ENCODE results near the gene GPR156.
"Not testable (repeated sequence)": the region's sequence is repeated elsewhere in the genome, so short reads cannot be mapped to it uniquely, and the experiment has no call there.

The GPR156 gene

GRCh38 chr3:120274739-120275167 is 10.3 kb downstream of the GPR156 start:
- no peak for DNase-seq (ENCODE audit: low read depth in 2 of 2)

GRCh38 chr3:120272286-120272685 is 12.7 kb downstream of the GPR156 start:
- no peak for DNase-seq (ENCODE audit: low read depth in 2 of 2)

- no peak for DNase-seq (ENCODE audit: low read depth in 2 of 2)
Measured at GRCh38 chr3:120265989-120266388, 19.0 kb downstream of the GPR156 start.

GRCh38 chr3:120264963-120265362 is 20.1 kb downstream of the GPR156 start:
- no peak for DNase-seq (ENCODE audit: low read depth in 2 of 2)

- DNase-seq (ENCODE audit: low read depth in 2 of 2): no peak
Measured at GRCh38 chr3:120263792-120264191, 21.2 kb downstream of the GPR156 start.

- no peak for DNase-seq (ENCODE audit: low read depth in 2 of 2)
Measured at GRCh38 chr3:120258009-120258408, 27.0 kb downstream of the GPR156 start.

- no peak for DNase-seq (ENCODE audit: low read depth in 2 of 2)
Measured at GRCh38 chr3:120245386-120245785, 39.6 kb downstream of the GPR156 start.

GRCh38 chr3:120244834-120245225 is 40.2 kb downstream of the GPR156 start:
- DNase-seq (ENCODE audit: low read depth in 2 of 2): no peak

GRCh38 chr3:120239644-120240043 is 45.4 kb downstream of the GPR156 start:
- no peak for DNase-seq (ENCODE audit: low read depth in 2 of 2)

- DNase-seq (ENCODE audit: low read depth in 2 of 2): no peak
Measured at GRCh38 chr3:120227710-120228347, 57.2 kb downstream of the GPR156 start.

GRCh38 chr3:120224237-120224636 is 60.8 kb downstream of the GPR156 start:
- no peak for DNase-seq (ENCODE audit: low read depth in 2 of 2)

GRCh38 chr3:120218981-120219380 is 66.0 kb downstream of the GPR156 start:
- no peak for DNase-seq (ENCODE audit: low read depth in 2 of 2)

GRCh38 chr3:120216633-120217032 is 68.4 kb downstream of the GPR156 start:
- not testable (repeated sequence) for DNase-seq (ENCODE audit: low read depth in 2 of 2)

GRCh38 chr3:120214176-120214575 is 70.8 kb downstream of the GPR156 start:
- no peak for DNase-seq (ENCODE audit: low read depth in 2 of 2)

- DNase-seq (ENCODE audit: low read depth in 2 of 2): no peak
Measured at GRCh38 chr3:120212505-120212904, 72.5 kb downstream of the GPR156 start.

- DNase-seq (ENCODE audit: low read depth in 2 of 2): no peak
Measured at GRCh38 chr3:120209425-120209824, 75.6 kb downstream of the GPR156 start.

GRCh38 chr3:120204338-120204737 is 80.7 kb downstream of the GPR156 start:
- no peak for DNase-seq (ENCODE audit: low read depth in 2 of 2)

- no peak for DNase-seq (ENCODE audit: low read depth in 2 of 2)
Measured at GRCh38 chr3:120203621-120204020, 81.4 kb downstream of the GPR156 start.

GRCh38 chr3:120203016-120203415 is 82.0 kb downstream of the GPR156 start:
- no peak for DNase-seq (ENCODE audit: low read depth in 2 of 2)

GRCh38 chr3:120202363-120202762 is 82.7 kb downstream of the GPR156 start:
- DNase-seq (ENCODE audit: low read depth in 2 of 2): no peak

GRCh38 chr3:120200493-120201235 is 84.4 kb downstream of the GPR156 start:
- no peak for DNase-seq (ENCODE audit: low read depth in 2 of 2)

- DNase-seq (ENCODE audit: low read depth in 2 of 2): no peak
Measured at GRCh38 chr3:120198305-120198878, 86.6 kb downstream of the GPR156 start.

- no peak for DNase-seq (ENCODE audit: low read depth in 2 of 2)
Measured at GRCh38 chr3:120196812-120197211, 88.2 kb downstream of the GPR156 start.
